Stimulated activated CD8-positive, alpha-beta memory T cell treated with anti-CD3 and anti-CD28 coated beads, Interleukin-15, amount 100 ng/mL, for 1 hour (primary cell): ENCODE measurements around the gene TMX1.

Experiments used
- DNase-seq: peaks from one replicate; pipeline ENCODE4 v3.0.0-alpha.2; 2020; ENCODE audit warnings: low read depth

TMX1 gene

GRCh38 chr14:51242545-51243490 is 2.8 kb downstream of the TMX1 start:
- no peak for DNase-seq

GRCh38 chr14:51244591-51244990 is 4.5 kb downstream of the TMX1 start:
- DNase-seq = no peak

GRCh38 chr14:51246032-51246431 is 6.0 kb downstream of the TMX1 start:
- no peak for DNase-seq

GRCh38 chr14:51248016-51248987 is 8.3 kb downstream of the TMX1 start:
- DNase-seq = no peak

GRCh38 chr14:51251486-51251885 is 11.4 kb downstream of the TMX1 start:
- no peak for DNase-seq

GRCh38 chr14:51253880-51254279 is 13.8 kb downstream of the TMX1 start:
- DNase-seq = no peak

- DNase-seq = no peak
Measured at GRCh38 chr14:51258280-51258679, 18.2 kb downstream of the TMX1 start.

- no peak for DNase-seq
Measured at GRCh38 chr14:51258788-51259187, 18.7 kb downstream of the TMX1 start.

GRCh38 chr14:51260225-51260624 is 20.2 kb downstream of the TMX1 start:
- DNase-seq = no peak

GRCh38 chr14:51261151-51261550 is 21.1 kb downstream of the TMX1 start:
- no peak for DNase-seq

- no peak for DNase-seq
Measured at GRCh38 chr14:51262868-51263267, 22.8 kb downstream of the TMX1 start.

GRCh38 chr14:51269634-51270033 is 29.6 kb downstream of the TMX1 start:
- DNase-seq = no peak

- no peak for DNase-seq
Measured at GRCh38 chr14:51276605-51277004, 36.6 kb downstream of the TMX1 start.

GRCh38 chr14:51277753-51278415 is 37.8 kb downstream of the TMX1 start:
- DNase-seq = no peak

GRCh38 chr14:51282517-51282916 is 42.5 kb downstream of the TMX1 start:
- DNase-seq = no peak

- DNase-seq = no peak
Measured at GRCh38 chr14:51283402-51284085, 43.5 kb downstream of the TMX1 start.

GRCh38 chr14:51284241-51284640 is 44.2 kb downstream of the TMX1 start:
- DNase-seq = no peak

GRCh38 chr14:51285120-51285519 is 45.1 kb downstream of the TMX1 start:
- DNase-seq = no peak

GRCh38 chr14:51289169-51289568 is 49.1 kb downstream of the TMX1 start:
- no peak for DNase-seq

GRCh38 chr14:51290132-51290531 is 50.1 kb downstream of the TMX1 start:
- DNase-seq = no peak

- DNase-seq = no peak
Measured at GRCh38 chr14:51291016-51291415, 51.0 kb downstream of the TMX1 start.
